CD14-positive monocyte (primary cell): ENCODE data around the gene C16orf95. TPM values are rescaled to one million over a fixed set of nuclear protein-coding genes. Genes with fewer than 3 reads are reported as not detected.

Experiments used
- DNase-seq, 3 donors: peaks; one replicate each; pipeline ENCODE4 v3.0.0-alpha.2; 2011 to 2022
- H2AFZ ChIP-seq: 2 replicates; pipeline ENCODE4 v1.6.0; 2012; ENCODE audit warnings: mild to moderate bottlenecking, low read depth, low read length, inconsistent platforms; ENCODE audit not compliant: insufficient read depth, poor library complexity, severe bottlenecking
- H3K27ac ChIP-seq, 2 donors: 1 replicate in 1 of 2; 2 replicates in 1 of 2; pipeline ENCODE4 v1.5.1; 2012 to 2013; ENCODE audit warnings: low read length in 2 of 2, control low read depth in 1 of 2, inconsistent platforms in 1 of 2, low read depth in 1 of 2, mild to moderate bottlenecking in 1 of 2
- H3K27me3 ChIP-seq, 2 donors: one replicate each; pipeline versions ENCODE4 v1.6.0 to v1.6.1; 2011 to 2013; ENCODE audit warnings: low read length in 2 of 2; ENCODE audit not compliant: control insufficient read depth in 2 of 2, insufficient read depth in 2 of 2
- H3K36me3 ChIP-seq, 2 donors: replicated peaks in 1 of 2; 1 replicate in 1 of 2; 2 replicates in 1 of 2; pipeline versions ENCODE4 v1.5.1 to v1.6.1; 2012 to 2013; ENCODE audit warnings: low read length in 2 of 2, control low read depth in 1 of 2, inconsistent platforms in 1 of 2, mild to moderate bottlenecking in 1 of 2; ENCODE audit not compliant: insufficient read depth in 2 of 2, control insufficient read depth in 1 of 2
- H3K4me1 ChIP-seq, 2 donors: 1 replicate in 1 of 2; 2 replicates in 1 of 2; pipeline versions ENCODE4 v1.5.1 to v1.6.1; 2012 to 2013; ENCODE audit warnings: low read length in 2 of 2, control low read depth in 1 of 2, inconsistent platforms in 1 of 2, mild to moderate bottlenecking in 1 of 2, moderate library complexity in 1 of 2; ENCODE audit not compliant: insufficient read depth in 2 of 2, control insufficient read depth in 1 of 2
- H3K4me2 ChIP-seq: replicated peaks from 2 replicates; pipeline ENCODE3; 2012; ENCODE audit warnings: low read length, moderate library complexity, mild to moderate bottlenecking; ENCODE audit not compliant: poor library complexity, severe bottlenecking; ENCODE audit errors: extremely low read depth
- H3K4me3 ChIP-seq, 3 experiments: fragments of 200-600 bp in 1 of 3; sonication (generic) in 1 of 3; replicated peaks in 1 of 3; 1 replicate in 2 of 3; 2 replicates in 1 of 3; pipeline ENCODE4 v1.5.1; 2011 to 2013; ENCODE audit warnings: low read length in 3 of 3, mild to moderate bottlenecking in 3 of 3, control low read depth in 2 of 3, low read depth in 2 of 3, inconsistent platforms in 1 of 3, moderate library complexity in 1 of 3
- H3K79me2 ChIP-seq: 2 replicates; pipeline ENCODE4 v1.6.0; 2012; ENCODE audit warnings: mild to moderate bottlenecking, control low read depth, inconsistent platforms, low read length, moderate library complexity; ENCODE audit not compliant: insufficient read depth
- H3K9ac ChIP-seq: 2 replicates; pipeline ENCODE4 v1.6.0; 2017; ENCODE audit warnings: low read length, mild to moderate bottlenecking; ENCODE audit not compliant: insufficient read depth, poor library complexity, severe bottlenecking
- H3K9me3 ChIP-seq, 2 donors: replicated peaks in 1 of 2; 1 replicate in 1 of 2; 2 replicates in 1 of 2; pipeline versions ENCODE4 v1.5.1 to v1.6.1; 2012 to 2013; ENCODE audit warnings: low read length in 2 of 2, control low read depth in 1 of 2; ENCODE audit not compliant: control insufficient read depth in 1 of 2, insufficient read depth in 1 of 2
- H4K20me1 ChIP-seq: 2 replicates; pipeline ENCODE4 v1.6.0; 2012; ENCODE audit warnings: mild to moderate bottlenecking, low read length, control low read depth, moderate library complexity; ENCODE audit not compliant: insufficient read depth
- H3K27ac Mint-ChIP-seq, 7 donors: one replicate each; pipeline ENCODE4 v1.8.0; 2020; ENCODE audit warnings: mild to moderate bottlenecking in 7 of 7, mixed read lengths in 7 of 7, moderate library complexity in 6 of 7, inconsistent platforms in 2 of 7
- H3K27me3 Mint-ChIP-seq, 3 donors: one replicate each; pipeline ENCODE4 v1.8.0; 2021 to 2022; ENCODE audit warnings: low read depth in 3 of 3, mild to moderate bottlenecking in 3 of 3, mixed read lengths in 3 of 3, moderate library complexity in 3 of 3, inconsistent platforms in 1 of 3
- H3K36me3 Mint-ChIP-seq, 2 donors: one replicate each; pipeline ENCODE4 v1.8.0; 2020; ENCODE audit warnings: mixed read lengths in 2 of 2, inconsistent platforms in 1 of 2, mild to moderate bottlenecking in 1 of 2
- H3K4me1 Mint-ChIP-seq: one replicate; pipeline ENCODE4 v1.8.0; 2020; ENCODE audit warnings: mild to moderate bottlenecking, mixed read lengths
- H3K4me3 Mint-ChIP-seq, 2 donors: one replicate each; pipeline ENCODE4 v1.8.0; 2020; ENCODE audit warnings: mild to moderate bottlenecking in 2 of 2, mixed read lengths in 2 of 2, moderate library complexity in 1 of 2
- H3K9me3 Mint-ChIP-seq, 7 donors: one replicate each; pipeline ENCODE4 v1.8.0; 2020 to 2022; ENCODE audit warnings: mixed read lengths in 7 of 7, mild to moderate bottlenecking in 6 of 7, moderate library complexity in 6 of 7, inconsistent platforms in 2 of 7
- CTCF ChIP-seq: fragments of 200-600 bp; IDR thresholded peaks from one replicate; pipeline ENCODE4 v1.8.0; 2022; ENCODE audit warnings: antibody characterized with exemption, mild to moderate bottlenecking
- WGBS: methylation state at CpG from one replicate; pipeline ENCODE4 v1.1.5; 2013; ENCODE audit warnings: missing lambda C conversion rate; ENCODE audit not compliant: insufficient coverage; 5-methylcytosine and 5-hydroxymethylcytosine counted together
- intact Hi-C, 2 donors: fragments of 100-400 bp; cut with micrococcal nuclease; formaldehyde crosslinking; loops; one replicate each; pipeline versions ENCODE4 v1.15.0 to v1.15.1; 2023
- polyA plus RNA-seq, 3 donors: library from polyadenylated mRNA; depleted of rRNA in 1 of 3; unstranded in 2 of 3; stranded (reverse) in 1 of 3; fragments of 300-500 nt in 2 of 3; fragments of >200 nt in 1 of 3; fragmentation: Illumina TruSeq in 2 of 3; gene quantifications; 1 replicate in 2 of 3; 2 replicates in 1 of 3; pipeline ENCODE4 v1.2.3, GENCODE V29; 2012 to 2021

The C16orf95 gene
- polyA plus RNA-seq, 3 donors = 0.89 to 1.9 (median 1.7) TPM

DNA sequence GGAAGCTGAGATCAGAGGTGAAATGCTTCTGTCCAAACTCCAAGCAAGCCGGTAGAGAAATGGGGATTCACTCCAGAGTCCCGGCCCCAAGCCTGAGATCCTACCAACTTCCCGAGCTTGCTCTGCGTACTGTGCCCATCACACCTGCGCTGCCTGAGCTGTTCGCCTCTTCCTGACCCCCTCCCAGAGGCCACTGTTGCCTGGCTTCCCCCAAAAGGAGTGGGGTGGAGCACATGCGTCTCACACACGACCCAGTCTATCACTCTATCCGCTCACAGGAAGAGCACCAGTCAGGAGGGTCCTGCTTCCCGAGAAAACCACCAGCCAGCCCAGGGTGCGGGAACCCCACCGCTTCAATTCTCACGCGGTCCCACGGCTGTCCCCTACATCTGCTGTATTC is 13.5 kb upstream of the C16orf95 start:
- WGBS = 94% methylated on average over 13 of the region's 15 CpGs
- H3K9ac ChIP-seq = no peak overlapping the region
- Mint-ChIP-seq H3K4me1 (no peaks in the 10 kb centered on the region), H3K27ac (no peak overlapping the region), H3K27me3 (peaks cover 3 to 9% (median 3%) of the 10 kb centered on the region in 3 donors), H3K36me3 (peaks cover 29 to 38% of the 10 kb centered on the region in 2 donors), H3K9me3 (no peaks in the 10 kb centered on the region), H3K4me3 (no peak overlapping the region)
- no peaks in the 10 kb centered on the region for H3K79me2 ChIP-seq
- no peak overlapping the region for H3K4me3 ChIP-seq
- TF ChIP-seq CTCF = no peak
- no peak overlapping the region for H2AFZ ChIP-seq
- H3K36me3 ChIP-seq = peaks cover 4 to 21% of the 10 kb centered on the region in 2 donors
- DNase-seq = no peak
- intact Hi-C loops = no loop called here
- no peaks in the 10 kb centered on the region for H3K4me1 ChIP-seq
- no peak overlapping the region for H3K4me2 ChIP-seq
- H3K9me3 ChIP-seq = no peaks in the 10 kb centered on the region
- H3K27ac ChIP-seq = no peak overlapping the region
- no peaks in the 10 kb centered on the region for H3K27me3 ChIP-seq
- no peaks in the 10 kb centered on the region for H4K20me1 ChIP-seq

DNA sequence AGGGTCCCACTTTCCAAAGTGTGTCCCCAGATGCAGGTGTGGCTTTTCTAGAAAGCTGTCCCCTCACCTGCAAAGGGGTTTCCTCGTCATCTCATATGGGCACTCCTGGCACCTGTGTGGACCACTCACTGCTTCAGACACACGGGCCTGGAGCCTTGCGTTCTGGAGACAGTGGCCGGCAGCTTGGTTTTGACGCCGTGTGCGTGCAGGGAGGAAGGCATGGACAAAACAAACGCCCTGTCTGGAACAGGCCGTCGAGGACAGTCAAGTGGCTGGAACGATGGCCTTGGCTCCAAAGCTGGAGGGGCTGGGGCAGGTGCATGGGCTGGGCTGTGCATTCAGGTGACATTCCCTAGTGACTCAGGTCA is 13.0 kb upstream of the C16orf95 start:
- Histone ChIP-seq H3K79me2 (no peaks in the 10 kb centered on the region), H3K27ac (no peak overlapping the region), H3K27me3 (no peaks in the 10 kb centered on the region), H3K4me3 (no peak overlapping the region), H2AFZ (no peak overlapping the region), H3K4me2 (no peak overlapping the region), H3K4me1 (no peaks in the 10 kb centered on the region), H4K20me1 (no peaks in the 10 kb centered on the region), H3K9ac (no peak overlapping the region), H3K9me3 (no peaks in the 10 kb centered on the region), H3K36me3 (peaks cover 4 to 18% of the 10 kb centered on the region in 2 donors)
- no peaks in the 10 kb centered on the region for H3K4me1 Mint-ChIP-seq
- DNase-seq = no peak
- peaks cover 27 to 34% of the 10 kb centered on the region in 2 donors for H3K36me3 Mint-ChIP-seq
- intact Hi-C loops = no loop called here
- no peak overlapping the region for H3K4me3 Mint-ChIP-seq
- TF ChIP-seq CTCF = no peak
- WGBS = over 99% methylated on average over 7 of the region's 11 CpGs
- peaks cover 1 to 9% (median 3%) of the 10 kb centered on the region in 3 donors for H3K27me3 Mint-ChIP-seq
- no peak overlapping the region for H3K27ac Mint-ChIP-seq
- no peaks in the 10 kb centered on the region for H3K9me3 Mint-ChIP-seq
